Measurements from ENCODE around the gene ELF1. TPM values are rescaled to one million over a fixed set of nuclear protein-coding genes. Genes with fewer than 3 reads are reported as not detected.

Gene ELF1
- polyA plus RNA-seq, 2 of the 4 experiments (the other 2 are of a cell fraction): 24.9 to 45.0 TPM

DNA sequence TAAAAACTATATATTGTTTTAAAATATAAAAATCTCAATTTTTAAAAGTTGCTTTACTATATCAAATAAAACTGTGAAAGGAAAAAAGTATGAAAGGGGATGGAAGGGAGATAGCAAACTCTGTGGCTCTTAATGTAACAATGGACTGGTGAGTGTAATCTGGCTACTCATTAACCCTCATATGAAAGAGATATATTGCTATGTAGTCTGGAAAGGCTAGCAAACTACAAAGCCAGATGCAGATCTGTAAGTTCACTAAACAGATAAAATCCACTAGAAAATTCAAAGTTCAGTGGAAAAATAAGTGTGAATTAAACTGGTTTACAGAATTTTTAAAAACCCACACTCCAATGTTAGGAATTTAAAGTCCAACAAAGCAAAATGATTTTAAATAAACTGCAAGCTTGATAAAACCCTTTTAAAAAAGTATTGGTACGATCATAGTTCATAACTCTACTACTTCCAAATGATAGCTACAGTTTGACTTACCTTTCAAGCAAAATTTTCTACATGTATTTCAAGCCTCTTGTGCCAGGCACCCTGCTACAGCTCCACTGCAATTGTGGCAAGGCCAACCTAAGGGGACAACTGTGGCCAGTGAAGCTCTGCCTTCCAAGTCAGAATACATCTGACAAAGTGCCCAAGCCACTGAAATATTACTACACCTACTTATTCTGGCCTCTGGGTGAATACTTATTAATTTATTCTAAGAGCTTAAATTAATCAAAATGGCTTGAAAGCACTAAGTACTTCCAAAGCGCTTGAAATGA is 647 bp upstream of the ELF1 start:
- H3K4me3 ChIP-seq: peak overlapping the region; percentile 54
- ChIA-PET POLR2A (interaction anchor here (1.0 kb wide), 1 partner anchor 40 kb away, joined by 5 read pairs; no protein-coding TSS in a partner anchor), CTCF (interaction anchor here (0.9 to 1.6 kb wide), 4 partner anchors 8 to 36 kb away, joined by 3 to 6 read pairs (median 4); no protein-coding TSS in a partner anchor)
- peak in 1 of 2 experiments; percentile 85; a peak in 3 of 6 replicates for ATAC-seq
- FAIRE-seq: no peak
- H3K9me3 ChIP-seq: no peaks in the 10 kb centered on the region
- peak overlapping the region; percentile 82 to 94 for H3K27ac ChIP-seq
- 50% methylated on average over 2 of the region's 2 CpGs for WGBS (ENCODE audit: missing lambda C conversion rate)
- TF ChIP-seq NR3C1 (IDR thresholded peaks at IDR 0.05): no peak
- H3K4me2 ChIP-seq: peak overlapping the region; percentile 85
- DNase-seq (ENCODE audit: low read depth in 1 of 2, low spot score in 1 of 2): no peak
- peaks cover 25% of the 10 kb centered on the region; the same call in 2 of the 3 replicates for H3K4me1 ChIP-seq

DNA sequence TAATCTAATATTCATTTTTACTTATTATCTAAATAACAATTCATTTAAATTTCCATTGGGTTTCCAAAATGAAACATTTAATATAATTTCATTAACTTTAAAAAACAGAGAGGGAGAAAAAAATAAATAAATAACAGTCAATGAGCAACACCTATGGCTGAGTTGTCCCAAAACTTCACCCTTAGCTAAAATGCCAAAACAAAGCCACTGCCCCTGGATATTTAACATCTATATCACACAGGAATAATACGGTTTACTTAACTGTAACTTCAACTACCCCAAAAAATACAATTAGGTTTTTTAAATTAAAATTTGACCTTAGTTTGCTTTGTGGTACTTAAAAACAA is 541 bp downstream of the ELF1 start:
- no peak for TF ChIP-seq TP53 (CRISPR knock-in tag; IDR thresholded peaks at IDR 0.05)
- no peak for TF ChIP-seq ZSCAN20 (CRISPR knock-in tag; IDR thresholded peaks at IDR 0.05)
- no peak for TF ChIP-seq ZNF302 (CRISPR knock-in tag; IDR thresholded peaks at IDR 0.05)
- TF ChIP-seq EP300 (IDR thresholded peaks at IDR 0.05): no peak
- no peak for TF ChIP-seq ZFP36 (IDR thresholded peaks at IDR 0.05; ENCODE audit: borderline replicate concordance, partially characterized antibody)
- TF ChIP-seq HOXB5 (CRISPR knock-in tag; IDR thresholded peaks at IDR 0.05): no peak
- no peak for TF ChIP-seq RCOR1 (IDR thresholded peaks at IDR 0.05; ENCODE audit: low read depth, low read length)
- no peak for TF ChIP-seq NR3C1 (IDR thresholded peaks at IDR 0.05)
- TF ChIP-seq RFX5 (IDR thresholded peaks at IDR 0.05): no peak
- no peak for TF ChIP-seq BHLHE40 (IDR thresholded peaks at IDR 0.05; ENCODE audit: low read depth, low read length)
- no peak for TF ChIP-seq HEYL (CRISPR knock-in tag; IDR thresholded peaks at IDR 0.05)
- peak overlapping the region; percentile 85 for H3K4me2 ChIP-seq
- peaks cover 31% of the 10 kb centered on the region; the same call in 2 of the 3 replicates for H3K4me1 ChIP-seq
- H3K9me3 ChIP-seq: no peaks in the 10 kb centered on the region
- FAIRE-seq (no peak), DNase-seq (ENCODE audit: low read depth in 1 of 2, low spot score in 1 of 2) (no peak), ATAC-seq (no peak)
- H3K4me3 ChIP-seq: peak overlapping the region; percentile 54
- WGBS (ENCODE audit: missing lambda C conversion rate): 2% methylated on average over 1 of the region's 1 CpG
- CTCF ChIA-PET: interaction anchor here (1.4 kb wide), 1 partner anchor 36 kb away, joined by 6 read pairs; no protein-coding TSS in a partner anchor
- peak overlapping the region; percentile 82 to 94 for H3K27ac ChIP-seq
- POLR2A ChIA-PET: interaction anchor here (0.7 to 1.0 kb wide), 3 partner anchors 41 to 229 kb away, joined by 3 to 5 read pairs (median 4); partner anchors contain the start of gene SLC25A15

DNA sequence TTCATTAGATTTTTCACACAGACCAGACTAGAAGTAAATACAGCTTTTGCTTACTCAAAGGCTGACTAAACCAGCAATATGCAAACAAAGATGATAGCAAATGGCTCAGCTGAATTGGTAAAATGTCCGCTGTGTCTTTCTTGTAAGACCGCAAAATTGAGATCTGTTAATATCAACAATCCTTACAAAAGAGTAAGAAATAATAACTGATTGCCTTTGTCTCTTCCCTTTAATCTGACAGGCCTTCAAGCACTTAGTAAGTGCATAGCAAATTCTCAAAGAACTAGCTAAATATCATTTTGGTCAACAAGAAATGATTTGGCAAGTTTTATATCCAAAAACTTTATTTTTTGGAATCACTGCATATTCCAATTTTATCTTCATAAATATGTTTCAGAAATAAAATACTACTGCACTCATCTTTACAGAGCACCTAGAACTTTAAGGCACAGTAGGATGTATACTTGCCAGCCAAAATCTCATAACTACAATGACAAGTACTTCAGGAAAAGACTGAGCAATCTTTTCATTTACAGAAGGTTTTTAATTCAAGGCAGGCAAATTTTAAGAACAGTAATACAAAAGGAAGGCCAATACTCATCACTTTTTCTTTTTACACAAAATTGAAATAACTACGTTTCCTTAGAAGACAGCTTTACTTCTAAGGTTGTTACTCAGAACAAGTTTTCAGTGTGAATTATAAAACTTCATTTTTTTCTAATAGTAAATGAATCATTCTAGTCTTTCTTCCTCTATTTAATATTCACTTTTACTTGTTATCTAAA is 1.1 kb downstream of the ELF1 start:
- Histone ChIP-seq H3K4me2 (peak overlapping the region; percentile 85), H3K27ac (peak overlapping the region; percentile 69 to 82), H3K9me3 (no peaks in the 10 kb centered on the region), H3K4me3 (peak overlapping the region; percentile 54), H3K4me1 (peaks cover 31% of the 10 kb centered on the region; the same call in 2 of the 3 replicates)
- ChIA-PET POLR2A (interaction anchor here (1.2 kb wide), 1 partner anchor 43 kb away, joined by 9 read pairs; the partner anchor contains the start of gene WBP4), CTCF (interaction anchor here (0.9 kb wide), 1 partner anchor 36 kb away, joined by 3 read pairs; no protein-coding TSS in a partner anchor)
- under 1% methylated on average over 3 of the region's 3 CpGs for WGBS (ENCODE audit: missing lambda C conversion rate)
- DNase-seq (ENCODE audit: low read depth in 1 of 2, low spot score in 1 of 2) (peak in 1 of 2 experiments; percentile 58), ATAC-seq (peak in 1 of 2 experiments; percentile 62; a peak in 3 of 6 replicates), FAIRE-seq (no peak)
- no peak for TF ChIP-seq CHD4 (IDR thresholded peaks at IDR 0.05; ENCODE audit: borderline replicate concordance)
- no peak for TF ChIP-seq JUNB (IDR thresholded peaks at IDR 0.05)
- no peak for TF ChIP-seq HDAC2 (IDR thresholded peaks at IDR 0.05)
- no peak for TF ChIP-seq FOSL2 (IDR thresholded peaks at IDR 0.05)
- TF ChIP-seq FOSL2 (CRISPR knock-in tag; IDR thresholded peaks at IDR 0.05): peak; percentile 23; the same call in 1 of the 2 replicates
- no peak for TF ChIP-seq ZC3H11A (IDR thresholded peaks at IDR 0.05)
- TF ChIP-seq EHMT2 (IDR thresholded peaks at IDR 0.05; ENCODE audit: low read depth): no peak
- TF ChIP-seq RCOR1 (IDR thresholded peaks at IDR 0.05; ENCODE audit: low read depth, low read length): no peak
- TF ChIP-seq, protein P1, sequence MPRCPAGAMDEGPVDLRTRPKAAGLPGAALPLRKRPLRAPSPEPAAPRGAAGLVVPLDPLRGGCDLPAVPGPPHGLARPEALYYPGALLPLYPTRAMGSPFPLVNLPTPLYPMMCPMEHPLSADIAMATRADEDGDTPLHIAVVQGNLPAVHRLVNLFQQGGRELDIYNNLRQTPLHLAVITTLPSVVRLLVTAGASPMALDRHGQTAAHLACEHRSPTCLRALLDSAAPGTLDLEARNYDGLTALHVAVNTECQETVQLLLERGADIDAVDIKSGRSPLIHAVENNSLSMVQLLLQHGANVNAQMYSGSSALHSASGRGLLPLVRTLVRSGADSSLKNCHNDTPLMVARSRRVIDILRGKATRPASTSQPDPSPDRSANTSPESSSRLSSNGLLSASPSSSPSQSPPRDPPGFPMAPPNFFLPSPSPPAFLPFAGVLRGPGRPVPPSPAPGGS (IDR thresholded peaks at IDR 0.05): no peak
